PC-9 (cell line): Measurements from ENCODE around the gene DOCK4.

Experiments
- EZH2 ChIP-seq: fragments of 200-600 bp; sonication (generic); IDR thresholded peaks from 2 replicates; pipeline ENCODE4 v1.8.0; 2017; ENCODE audit warnings: antibody characterized with exemption, low read depth
- TF ChIP-seq, protein P1 (sequence below): fragments of 200-600 bp; sonication (generic); conservative IDR thresholded peaks from 2 replicates; pipeline ENCODE4 v1.6.1; 2017; ENCODE audit warnings: mixed run types, antibody characterized with exemption, mild to moderate bottlenecking, moderate library complexity

DNA sequence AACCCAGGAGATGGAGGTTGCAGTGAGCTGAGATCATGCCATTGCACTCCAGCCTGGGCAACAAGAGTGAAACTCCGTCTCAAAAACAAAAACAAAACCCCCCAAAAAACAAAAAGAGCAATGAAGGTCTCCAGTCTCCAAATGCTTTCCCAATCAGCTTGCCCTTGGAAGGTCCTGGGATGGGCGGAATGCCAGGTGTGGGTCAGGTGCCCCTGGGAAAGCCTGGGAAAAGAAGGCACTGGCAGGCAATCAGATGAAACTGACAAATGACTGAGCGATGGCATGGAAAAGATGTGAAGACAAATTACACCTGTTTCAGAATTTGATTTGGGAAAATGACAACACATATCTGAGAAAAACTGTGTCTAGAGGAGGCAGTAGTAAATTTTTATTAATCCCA, 433.5 kb downstream of the DOCK4 start:
- TF ChIP-seq, protein P1, sequence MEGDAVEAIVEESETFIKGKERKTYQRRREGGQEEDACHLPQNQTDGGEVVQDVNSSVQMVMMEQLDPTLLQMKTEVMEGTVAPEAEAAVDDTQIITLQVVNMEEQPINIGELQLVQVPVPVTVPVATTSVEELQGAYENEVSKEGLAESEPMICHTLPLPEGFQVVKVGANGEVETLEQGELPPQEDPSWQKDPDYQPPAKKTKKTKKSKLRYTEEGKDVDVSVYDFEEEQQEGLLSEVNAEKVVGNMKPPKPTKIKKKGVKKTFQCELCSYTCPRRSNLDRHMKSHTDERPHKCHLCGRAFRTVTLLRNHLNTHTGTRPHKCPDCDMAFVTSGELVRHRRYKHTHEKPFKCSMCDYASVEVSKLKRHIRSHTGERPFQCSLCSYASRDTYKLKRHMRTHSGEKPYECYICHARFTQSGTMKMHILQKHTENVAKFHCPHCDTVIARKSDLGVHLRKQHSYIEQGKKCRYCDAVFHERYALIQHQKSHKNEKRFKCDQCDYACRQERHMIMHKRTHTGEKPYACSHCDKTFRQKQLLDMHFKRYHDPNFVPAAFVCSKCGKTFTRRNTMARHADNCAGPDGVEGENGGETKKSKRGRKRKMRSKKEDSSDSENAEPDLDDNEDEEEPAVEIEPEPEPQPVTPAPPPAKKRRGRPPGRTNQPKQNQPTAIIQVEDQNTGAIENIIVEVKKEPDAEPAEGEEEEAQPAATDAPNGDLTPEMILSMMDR, result no peak
- no peak for TF ChIP-seq EZH2
